Smooth muscle cell (in vitro differentiated cells): ENCODE measurements around the gene LGI1. TPM values are rescaled to one million over a fixed set of nuclear protein-coding genes. Genes with fewer than 3 reads are reported as not detected.

Source experiments
- DNase-seq: peaks from one replicate; lab custom pipeline; 2025; ENCODE audit not compliant: unreplicated experiment; lab: John Stamatoyannopoulos, UW
- H2AFZ ChIP-seq: fragments of 200-600 bp; sonication (generic); 2 replicates; pipeline ENCODE4 v1.6.0; 2016; ENCODE audit warnings: antibody characterized with exemption, low read depth, mild to moderate bottlenecking
- H3F3A ChIP-seq: fragments of 200-600 bp; sonication (generic); 2 replicates; pipeline ENCODE4 v1.6.0; 2017; ENCODE audit warnings: antibody characterized with exemption, low read depth
- H3K27ac ChIP-seq: fragments of 200-600 bp; sonication (generic); 2 replicates; pipeline ENCODE4 v1.5.1; 2016; ENCODE audit warnings: low read depth, mild to moderate bottlenecking
- H3K27me3 ChIP-seq: fragments of 200-600 bp; sonication (generic); 2 replicates; pipeline ENCODE4 v1.6.1; 2016; ENCODE audit warnings: low read depth, mild to moderate bottlenecking
- H3K36me3 ChIP-seq: fragments of 200-600 bp; sonication (generic); 2 replicates; pipeline ENCODE4 v1.5.1; 2016; ENCODE audit warnings: low read depth
- H3K4me1 ChIP-seq: fragments of 200-600 bp; sonication (generic); 2 replicates; pipeline ENCODE4 v1.5.1; 2016; ENCODE audit warnings: low read depth
- H3K4me2 ChIP-seq: fragments of 200-600 bp; sonication (generic); 2 replicates; pipeline ENCODE4 v1.6.0; 2016; ENCODE audit warnings: mild to moderate bottlenecking
- H3K4me3 ChIP-seq: fragments of 200-600 bp; sonication (generic); 2 replicates; pipeline ENCODE4 v1.5.1; 2016; ENCODE audit warnings: mild to moderate bottlenecking
- H3K79me2 ChIP-seq: fragments of 200-600 bp; sonication (generic); 2 replicates; pipeline ENCODE4 v1.6.0; 2016; ENCODE audit warnings: low read depth, mild to moderate bottlenecking
- H3K9ac ChIP-seq: fragments of 200-600 bp; sonication (generic); 2 replicates; pipeline ENCODE4 v1.6.0; 2016; ENCODE audit warnings: low read depth
- H3K9me3 ChIP-seq: fragments of 200-600 bp; sonication (generic); replicated peaks from 2 replicates; pipeline ENCODE4 v1.5.1; 2016; ENCODE audit warnings: low read depth
- H4K20me1 ChIP-seq: fragments of 200-600 bp; sonication (generic); 2 replicates; pipeline ENCODE4 v1.6.0; 2016; ENCODE audit warnings: low read depth
- CTCF ChIP-seq: fragments of 200-600 bp; sonication (generic); IDR thresholded peaks from 2 replicates; pipeline ENCODE4 v1.5.1; 2017; ENCODE audit warnings: borderline replicate concordance, mild to moderate bottlenecking, antibody characterized with exemption; ENCODE audit not compliant: insufficient read depth, poor library complexity, severe bottlenecking
- WGBS: methylation state at CpG from one replicate; pipeline ENCODE4 v1.1.7; 2016; ENCODE audit warnings: low lambda C conversion rate; 5-methylcytosine and 5-hydroxymethylcytosine counted together
- polyA plus RNA-seq: library from polyadenylated mRNA; unstranded; fragments of >200 nt; fragmentation: Nextera tagmentation; extraction: Ambion mirVana; gene quantifications from 2 replicates; pipeline ENCODE4 v1.2.1, GENCODE V29; 2016
- total RNA-seq: library from RNA; depleted of rRNA; stranded (reverse); fragments of >200 nt; gene quantifications from 2 replicates; pipeline ENCODE4 v1.2.3, GENCODE V29; 2014

Gene LGI1
- total and polyA plus RNA-seq, 2 experiments from 2014 or later, result 6.7 TPM; not detected in 1

DNA sequence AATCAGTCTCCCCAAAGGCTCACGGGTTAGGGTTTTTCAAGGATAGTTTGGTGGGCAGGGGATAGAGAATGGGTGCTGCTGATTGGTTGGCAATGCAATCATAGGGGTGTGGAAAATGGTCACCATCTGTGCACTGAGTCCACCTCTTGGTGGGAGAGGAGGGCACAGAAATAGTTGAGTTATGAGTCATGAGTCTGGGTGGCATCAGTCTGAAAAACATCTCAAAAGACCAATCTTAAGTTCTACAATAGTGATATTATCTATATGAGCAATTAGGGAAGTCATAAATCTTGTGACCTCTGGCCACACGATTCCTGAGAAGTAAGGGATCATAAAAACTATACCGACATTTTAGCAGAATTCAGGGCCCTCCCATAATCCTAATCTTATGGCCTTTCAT is 62.7 kb downstream of the LGI1 start:
- H3K79me2 ChIP-seq, result no peaks in the 10 kb centered on the region
- peak overlapping the region; percentile 11 for H3K27ac ChIP-seq
- no peak overlapping the region for H3K4me3 ChIP-seq
- H3K4me2 ChIP-seq, result peak overlapping the region; percentile 38
- H3K4me1 ChIP-seq, result peaks cover 6% of the 10 kb centered on the region
- H3F3A ChIP-seq, result peaks cover 9% of the 10 kb centered on the region
- H4K20me1 ChIP-seq, result no peaks in the 10 kb centered on the region
- peak; percentile 4 for DNase-seq
- H3K36me3 ChIP-seq, result no peaks in the 10 kb centered on the region
- H3K9ac ChIP-seq, result no peak overlapping the region
- no peak for TF ChIP-seq CTCF
- H3K9me3 ChIP-seq, result no peaks in the 10 kb centered on the region
- 19% methylated on average over 3 of the region's 3 CpGs for WGBS
- H2AFZ ChIP-seq, result peak overlapping the region; percentile 63
- H3K27me3 ChIP-seq, result no peaks in the 10 kb centered on the region

- WGBS, result 50% methylated on average over 4 of the region's 4 CpGs
- H3K27ac ChIP-seq, result peak overlapping the region; percentile 11
- TF ChIP-seq CTCF, result peak; percentile 62
- H3K4me2 ChIP-seq, result no peak overlapping the region
- peak overlapping the region; percentile 63 for H2AFZ ChIP-seq
- H3K79me2 ChIP-seq, result no peaks in the 10 kb centered on the region
- no peaks in the 10 kb centered on the region for H3K4me1 ChIP-seq
- no peaks in the 10 kb centered on the region for H3K9me3 ChIP-seq
- H3K36me3 ChIP-seq, result no peaks in the 10 kb centered on the region
- H4K20me1 ChIP-seq, result no peaks in the 10 kb centered on the region
- H3K27me3 ChIP-seq, result no peaks in the 10 kb centered on the region
- no peak overlapping the region for H3K9ac ChIP-seq
- no peak for DNase-seq
- no peak overlapping the region for H3K4me3 ChIP-seq
- H3F3A ChIP-seq, result peaks cover 9% of the 10 kb centered on the region
Observed at GRCh38 chr10:93821051-93821772, 63.5 kb downstream of the LGI1 start.

GRCh38 chr10:93826355-93826754 is 68.6 kb downstream of the LGI1 start:
- Histone ChIP-seq H3K27ac (no peak overlapping the region), H3K4me3 (no peak overlapping the region), H3K9ac (no peak overlapping the region), H3F3A (no peaks in the 10 kb centered on the region), H3K27me3 (no peaks in the 10 kb centered on the region), H3K79me2 (no peaks in the 10 kb centered on the region), H2AFZ (peak overlapping the region; percentile 9), H3K4me1 (no peaks in the 10 kb centered on the region), H3K9me3 (no peaks in the 10 kb centered on the region), H3K4me2 (no peak overlapping the region), H3K36me3 (no peaks in the 10 kb centered on the region), H4K20me1 (no peaks in the 10 kb centered on the region)
- WGBS, result 44% methylated on average over 7 of the region's 7 CpGs
- no peak for DNase-seq
- TF ChIP-seq CTCF, result no peak
